GM18873 (cell line): Measurements from ENCODE around the gene NUDT4.

Experiments used
- ATAC-seq: cut with Tn5 transposase; IDR thresholded peaks from one replicate; pipeline ENCODE4 v1.9.1; 2021; ENCODE audit warnings: mild to moderate bottlenecking, moderate library complexity, moderate number of reproducible peaks; ENCODE audit not compliant: unreplicated experiment, low FRiP score

Gene NUDT4

GRCh38 chr12:93377252-93378195 lies at the start of gene NUDT4:
Gene NUDT4, plus strand, starts transcription at chr12:93377925. Its CDS starts 398 bp downstream, at chr12:93378323.
- peak; percentile 43 for ATAC-seq

GRCh38 chr12:93333054-93333453 lies 44.7 kb upstream of the NUDT4 start:
- ATAC-seq, result no peak

- ATAC-seq, result no peak
Observed at GRCh38 chr12:93333828-93334227, 43.9 kb upstream of the NUDT4 start.

- ATAC-seq, result no peak
Observed at GRCh38 chr12:93335603-93336162, 42.0 kb upstream of the NUDT4 start.

GRCh38 chr12:93336291-93336741 lies 41.4 kb upstream of the NUDT4 start:
- ATAC-seq, result no peak

GRCh38 chr12:93338598-93338997 lies 39.1 kb upstream of the NUDT4 start:
- no peak for ATAC-seq

- ATAC-seq, result no peak
Observed at GRCh38 chr12:93339695-93340094, 38.0 kb upstream of the NUDT4 start.

- ATAC-seq, result no peak
Observed at GRCh38 chr12:93341409-93342049, 36.2 kb upstream of the NUDT4 start.

GRCh38 chr12:93347054-93347785 lies 30.5 kb upstream of the NUDT4 start:
- no peak for ATAC-seq

- no peak for ATAC-seq
Observed at GRCh38 chr12:93348575-93349435, 28.9 kb upstream of the NUDT4 start.

GRCh38 chr12:93351726-93352125 lies 26.0 kb upstream of the NUDT4 start:
- no peak for ATAC-seq

- no peak for ATAC-seq
Observed at GRCh38 chr12:93352321-93352720, 25.4 kb upstream of the NUDT4 start.

GRCh38 chr12:93356214-93356613 lies 21.5 kb upstream of the NUDT4 start:
- ATAC-seq, result no peak

GRCh38 chr12:93358058-93358457 lies 19.7 kb upstream of the NUDT4 start:
- ATAC-seq, result peak; percentile 71

- ATAC-seq, result no peak
Observed at GRCh38 chr12:93358821-93359220, 18.9 kb upstream of the NUDT4 start.

GRCh38 chr12:93360688-93361087 lies 17.0 kb upstream of the NUDT4 start:
- no peak for ATAC-seq

GRCh38 chr12:93361151-93361919 lies 16.4 kb upstream of the NUDT4 start:
- no peak for ATAC-seq

GRCh38 chr12:93363841-93364297 lies 13.9 kb upstream of the NUDT4 start:
- ATAC-seq, result no peak
